ENCODE results near the gene CNPY4.

The CNPY4 gene

DNA sequence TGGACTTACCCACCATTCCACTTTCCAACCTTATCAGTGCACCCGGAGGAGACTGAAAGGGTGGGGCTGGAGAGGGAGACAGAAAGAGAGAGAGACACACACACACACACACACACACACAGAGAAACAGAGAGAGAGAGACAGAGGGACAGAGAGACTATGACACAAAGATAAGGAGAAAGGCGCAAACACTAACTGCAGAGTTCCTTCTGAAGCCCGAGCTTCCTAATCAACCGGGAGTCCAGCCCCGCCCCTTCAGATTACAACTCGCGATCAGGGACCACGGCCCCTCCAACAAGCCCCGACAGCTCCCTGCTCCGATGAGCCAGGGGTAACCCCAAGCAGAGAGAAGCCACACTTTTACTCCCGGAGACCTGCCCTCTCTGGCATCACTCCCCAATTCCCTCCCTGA is 48.5 kb downstream of the CNPY4 start:
- no peak for DNase-seq (ENCODE audit: low read depth)

DNA sequence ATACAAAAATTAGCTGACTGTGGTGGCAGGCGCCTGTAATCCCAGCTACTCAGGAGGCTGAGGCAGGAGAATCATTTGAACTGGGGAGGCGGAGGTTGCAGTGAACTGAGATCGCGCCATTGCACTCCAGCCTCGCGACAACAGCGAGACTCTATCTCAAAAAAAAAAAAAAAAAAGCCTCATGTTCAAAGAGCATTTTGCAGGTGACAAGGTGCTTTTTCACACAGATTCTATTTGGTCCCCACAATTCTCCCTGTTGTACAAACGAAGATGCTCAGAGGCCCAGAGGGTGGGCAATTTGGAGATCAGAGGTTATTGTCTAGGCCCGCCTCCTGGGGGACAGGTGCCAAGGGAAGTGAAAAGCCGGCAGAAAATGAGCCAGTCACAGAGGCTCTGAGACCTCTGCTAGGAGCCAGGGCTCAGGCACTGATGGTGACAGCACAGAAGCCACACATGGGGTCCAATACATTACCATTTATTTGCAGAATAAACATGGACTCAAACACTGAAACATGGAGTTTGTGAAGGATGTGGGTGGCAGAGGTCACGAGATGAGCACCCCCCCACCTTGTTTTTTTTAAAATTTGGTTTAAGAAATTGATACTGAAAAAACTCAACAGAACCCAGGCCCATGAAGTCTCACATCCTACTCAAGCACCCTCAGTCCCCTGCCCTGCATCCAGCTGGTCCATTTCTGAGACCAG is 49.9 kb downstream of the CNPY4 start:
- no peak for DNase-seq (ENCODE audit: low read depth)

DNA sequence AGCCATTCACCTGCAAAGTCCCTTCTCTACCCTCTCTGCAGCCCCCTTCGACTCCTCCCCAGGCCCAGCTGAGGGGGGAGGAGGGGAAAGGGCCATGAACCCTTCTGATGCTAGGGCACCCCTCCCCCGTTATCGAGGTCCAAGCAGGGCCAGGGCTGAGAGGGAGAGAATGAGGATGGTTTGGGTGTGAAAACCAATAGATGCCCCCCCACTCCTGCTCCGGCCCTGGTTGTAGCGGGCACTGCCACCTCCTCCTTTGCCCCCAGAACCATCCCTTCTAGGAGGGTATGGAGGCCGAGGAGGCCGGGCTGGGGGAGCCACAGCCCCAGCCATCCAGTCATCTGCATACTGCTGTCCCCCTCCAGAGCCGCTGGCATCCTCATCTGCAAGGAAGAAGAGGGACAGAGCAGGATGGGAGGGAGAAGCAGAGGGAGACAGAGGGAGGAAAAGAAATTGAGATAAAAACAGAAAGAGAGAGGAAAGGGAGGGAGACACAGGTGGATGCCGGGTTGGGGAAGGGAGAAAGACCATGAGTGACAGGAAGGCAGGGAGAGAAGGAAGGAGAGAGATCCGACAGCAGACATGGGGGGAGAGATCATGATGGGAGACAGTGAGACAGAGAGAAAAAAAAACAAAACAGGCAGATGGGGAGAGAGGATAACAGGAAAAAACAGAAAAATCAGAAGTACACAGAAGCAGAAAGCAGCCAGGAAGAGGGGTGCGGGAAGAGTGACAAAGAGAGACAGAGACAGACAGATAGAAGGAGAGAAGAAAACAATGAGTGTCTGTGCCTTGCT is 50.9 kb downstream of the CNPY4 start:
- DNase-seq (ENCODE audit: low read depth), result no peak

DNA sequence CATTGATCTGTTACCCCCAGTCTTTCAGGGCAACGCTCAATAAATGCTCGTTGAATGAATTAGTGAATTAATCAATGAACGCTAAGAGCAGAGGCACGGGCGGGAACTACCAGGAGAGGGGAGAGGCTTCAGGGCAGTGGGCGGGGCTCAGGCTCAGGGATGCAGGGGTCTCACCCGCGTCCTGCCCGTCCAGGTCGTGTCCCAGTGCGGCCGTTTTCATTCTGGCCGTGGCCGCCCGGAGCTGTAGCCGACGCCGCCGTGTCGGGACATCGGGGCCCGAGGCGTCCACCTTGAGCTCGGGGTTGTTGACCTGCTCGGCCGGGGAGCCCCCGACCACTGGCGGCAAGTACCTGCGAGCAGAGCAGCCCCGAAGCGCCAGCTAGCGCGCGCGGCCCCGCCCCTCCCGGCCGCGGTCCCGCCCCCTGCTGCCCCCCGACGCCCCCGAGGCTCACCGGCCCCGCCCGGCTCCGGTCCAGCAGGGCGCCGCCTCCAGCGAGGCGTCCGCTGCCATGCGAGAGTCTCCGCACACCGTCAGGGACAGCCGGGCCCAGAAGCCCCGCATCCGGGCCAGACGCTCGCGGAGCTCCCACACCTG is 51.8 kb downstream of the CNPY4 start:
- no peak for DNase-seq (ENCODE audit: low read depth)

DNA sequence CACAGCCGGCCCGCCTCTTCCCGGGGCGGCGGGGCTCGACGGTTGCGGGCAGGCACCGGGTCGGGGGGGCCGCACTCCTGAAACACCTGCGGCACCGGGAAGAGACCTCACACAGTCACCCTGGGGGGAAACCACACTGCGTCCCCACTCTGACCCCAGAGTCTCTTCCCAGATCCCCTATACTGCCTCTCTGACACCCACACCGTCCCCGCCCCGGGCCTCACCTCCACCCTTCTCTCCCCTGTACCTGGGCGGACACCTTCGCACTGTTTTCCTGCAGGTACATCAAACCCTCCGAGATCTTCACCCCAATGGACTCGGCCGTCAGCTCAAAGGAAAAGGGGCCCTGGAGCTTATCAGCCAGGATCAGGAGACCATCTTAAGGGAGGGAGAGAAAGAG is 52.4 kb downstream of the CNPY4 start:
- DNase-seq (ENCODE audit: low read depth), result no peak

DNA sequence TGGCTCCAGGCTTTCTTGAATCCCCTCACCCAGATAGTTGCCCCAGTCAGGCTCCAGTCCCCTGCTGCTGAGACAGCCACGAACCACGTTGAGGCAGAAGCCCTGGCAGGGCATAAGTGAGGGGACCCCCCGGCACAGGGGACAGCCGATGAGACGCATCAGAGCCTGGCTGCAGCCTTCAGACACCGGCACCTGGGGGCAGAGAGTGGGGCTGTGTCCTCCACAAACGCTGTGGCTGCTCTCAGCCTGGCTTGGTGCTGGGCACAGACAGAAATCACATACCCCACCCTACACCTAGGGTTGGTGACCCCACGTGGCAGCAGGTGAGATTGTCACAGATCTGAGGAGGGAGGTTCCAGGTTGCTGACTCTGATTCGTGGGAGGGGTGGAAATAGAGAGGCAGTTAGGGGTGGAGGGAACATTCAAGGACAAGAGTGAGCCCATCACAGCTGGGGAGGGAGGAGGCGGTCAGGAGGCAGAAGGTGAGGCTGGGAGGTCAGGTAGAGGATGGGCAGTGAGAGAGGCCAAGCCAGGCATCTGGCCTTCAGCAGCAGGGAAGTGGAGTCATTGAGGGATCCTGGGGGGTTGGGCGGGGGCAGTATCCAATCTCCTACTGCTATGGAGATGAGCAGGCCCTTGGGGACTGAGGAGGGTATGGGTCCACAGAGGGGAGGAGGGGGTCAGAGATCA is 54.5 kb downstream of the CNPY4 start:
- no peak for DNase-seq (ENCODE audit: low read depth)

DNA sequence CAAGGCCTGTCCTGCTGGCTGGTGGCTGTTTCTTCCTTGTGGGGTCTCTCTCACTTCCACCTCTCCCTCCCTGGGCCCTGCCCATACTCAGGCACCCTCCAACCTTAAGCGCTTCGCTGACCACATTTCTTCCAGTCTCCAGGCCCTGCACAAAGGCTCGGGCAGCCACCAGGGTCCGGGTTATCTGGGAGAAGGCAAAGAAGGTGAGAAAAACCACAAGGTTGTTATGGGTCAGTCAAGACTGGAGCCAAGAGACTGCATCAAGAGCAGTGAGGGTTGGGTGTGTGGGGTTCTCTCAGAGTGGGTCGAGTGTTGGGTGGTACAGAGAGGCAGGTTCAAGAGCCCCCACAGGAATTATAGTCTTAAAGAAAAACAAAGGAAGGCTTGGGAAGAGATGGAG is 55.1 kb downstream of the CNPY4 start:
- no peak for DNase-seq (ENCODE audit: low read depth)
